Ectodermal cell (in vitro differentiated cells): ENCODE data around the gene GMDS.

ENCODE experiments used
- H3K27ac ChIP-seq: 2 replicates; pipeline ENCODE4 v1.7.0; 2013; ENCODE audit warnings: mild to moderate bottlenecking, low read depth, low read length; ENCODE audit not compliant: insufficient read depth, poor library complexity, severe bottlenecking
- H3K27me3 ChIP-seq: 2 replicates; pipeline ENCODE4 v1.7.0; 2013; ENCODE audit warnings: mild to moderate bottlenecking, low read length; ENCODE audit not compliant: insufficient read depth, control insufficient read depth, poor library complexity, severe bottlenecking
- H3K36me3 ChIP-seq: one replicate; pipeline ENCODE4 v1.7.0; 2013; ENCODE audit warnings: low read length; ENCODE audit not compliant: control insufficient read depth, insufficient read depth
- H3K4me1 ChIP-seq: one replicate; pipeline ENCODE4 v1.7.0; 2013; ENCODE audit warnings: low read length; ENCODE audit not compliant: control insufficient read depth, insufficient read depth
- H3K4me3 ChIP-seq: 2 replicates; pipeline ENCODE4 v1.7.0; 2013; ENCODE audit warnings: low read depth, low read length, control low read depth; ENCODE audit not compliant: insufficient read depth
- H3K9me3 ChIP-seq: 2 replicates; pipeline ENCODE4 v1.7.0; 2013; ENCODE audit warnings: mild to moderate bottlenecking, low read length, moderate library complexity; ENCODE audit not compliant: control insufficient read depth
- WGBS, 2 experiments: methylation state at CpG; one replicate each; pipeline ENCODE4 v1.1.7; 2013; ENCODE audit warnings: missing lambda C conversion rate in 2 of 2; 5-methylcytosine and 5-hydroxymethylcytosine counted together

The GMDS gene

DNA sequence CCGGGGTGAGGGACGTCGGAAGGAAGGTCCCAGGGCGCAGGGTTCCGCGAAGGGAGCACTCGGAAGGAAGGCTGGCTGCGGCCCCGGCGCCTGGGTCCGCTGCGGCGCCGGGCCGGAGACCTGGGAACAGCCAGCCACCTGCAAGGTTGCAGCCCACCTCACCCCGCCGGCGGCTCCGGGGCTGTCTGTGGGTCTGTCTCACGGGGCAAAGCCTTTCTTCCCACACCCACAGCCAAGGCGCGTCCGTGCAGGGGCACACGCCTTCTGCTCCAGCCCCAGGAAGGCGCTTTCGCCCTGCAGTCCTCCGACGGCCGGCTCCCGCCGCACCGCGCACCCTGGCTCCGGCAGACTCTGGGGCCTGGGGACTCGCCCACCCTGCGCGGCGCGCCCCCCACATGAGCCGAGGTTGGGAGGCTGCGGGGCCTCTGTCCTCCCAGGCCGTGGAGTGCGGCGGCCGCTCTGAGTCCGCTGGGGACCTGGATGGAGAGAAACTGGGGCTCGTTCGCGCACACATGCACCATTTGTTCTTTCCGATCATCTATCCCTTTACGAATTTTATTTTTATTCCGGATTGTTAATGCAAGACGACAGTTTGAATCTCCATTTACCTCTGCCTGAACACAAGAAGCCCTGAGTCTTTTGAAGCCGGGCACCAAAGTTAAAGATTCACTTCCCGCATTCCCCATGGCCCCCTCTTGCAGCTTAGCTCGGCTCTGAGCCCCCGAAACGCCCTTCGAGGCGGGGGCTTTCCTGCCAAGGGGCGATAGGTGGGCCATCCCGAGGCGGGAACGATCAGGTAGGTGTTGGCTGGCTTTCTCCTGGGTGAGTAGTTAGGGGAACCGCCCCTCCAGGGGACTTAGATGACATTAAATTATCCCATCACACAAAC lies 640.2 kb downstream of the GMDS start:
- Histone ChIP-seq H3K36me3 (no peaks in the 10 kb centered on the region), H3K4me1 (peaks cover 23% of the 10 kb centered on the region), H3K4me3 (peak overlapping the region; percentile 29), H3K27me3 (peaks cover 76% of the 10 kb centered on the region), H3K27ac (no peak overlapping the region), H3K9me3 (no peaks in the 10 kb centered on the region)
- WGBS, 2 experiments = 3 to 4% methylated on average over 65 of the region's 65 CpGs

DNA sequence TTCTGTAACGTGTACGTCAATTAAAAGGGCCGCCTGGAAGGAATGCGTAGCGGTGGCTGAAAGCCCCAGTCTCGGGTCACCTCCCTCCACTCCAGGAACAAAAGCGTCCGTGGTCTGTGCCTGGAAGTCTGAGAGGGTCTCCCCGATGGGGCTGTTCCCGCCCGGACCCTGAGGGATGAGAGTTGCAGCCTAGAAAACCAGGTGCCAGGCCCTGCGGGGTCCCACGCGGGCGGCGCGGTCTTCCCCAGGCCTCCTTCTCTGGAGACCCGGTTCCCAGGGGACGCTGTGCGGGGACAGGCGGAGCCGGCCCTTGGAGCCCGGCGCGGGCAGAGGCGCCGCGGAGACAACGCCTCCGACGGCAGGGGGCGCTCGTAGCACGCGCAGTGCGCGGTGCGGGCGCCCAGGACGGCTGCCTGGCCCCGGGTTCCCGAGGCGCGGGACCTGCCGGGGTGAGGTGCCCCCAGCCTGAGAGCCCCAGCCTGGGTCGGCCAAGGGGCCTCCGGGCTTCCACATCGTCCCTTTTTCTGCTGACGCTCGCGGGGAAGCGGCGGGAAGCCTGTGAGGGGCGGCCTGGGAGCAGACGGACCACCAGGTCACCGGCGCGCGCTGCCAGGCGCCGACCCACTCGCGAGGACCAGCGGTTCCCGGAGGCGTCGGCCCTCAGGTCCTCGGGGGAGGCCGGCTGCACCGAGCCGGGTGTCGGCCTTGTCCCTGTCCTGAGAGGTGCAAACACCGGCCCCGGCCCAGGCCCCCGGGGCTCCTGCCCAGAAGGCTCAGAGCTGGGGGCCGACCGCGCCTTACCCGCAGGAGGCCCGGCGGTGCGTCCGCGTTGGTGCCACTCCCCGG lies 641.0 kb downstream of the GMDS start:
- Histone ChIP-seq H3K36me3 (no peaks in the 10 kb centered on the region), H3K9me3 (no peaks in the 10 kb centered on the region), H3K4me1 (peaks cover 23% of the 10 kb centered on the region), H3K27ac (no peak overlapping the region), H3K27me3 (peaks cover 68% of the 10 kb centered on the region), H3K4me3 (peak overlapping the region; percentile 29)
- WGBS, 2 experiments = 1 to 2% methylated on average over 85 of the region's 85 CpGs

DNA sequence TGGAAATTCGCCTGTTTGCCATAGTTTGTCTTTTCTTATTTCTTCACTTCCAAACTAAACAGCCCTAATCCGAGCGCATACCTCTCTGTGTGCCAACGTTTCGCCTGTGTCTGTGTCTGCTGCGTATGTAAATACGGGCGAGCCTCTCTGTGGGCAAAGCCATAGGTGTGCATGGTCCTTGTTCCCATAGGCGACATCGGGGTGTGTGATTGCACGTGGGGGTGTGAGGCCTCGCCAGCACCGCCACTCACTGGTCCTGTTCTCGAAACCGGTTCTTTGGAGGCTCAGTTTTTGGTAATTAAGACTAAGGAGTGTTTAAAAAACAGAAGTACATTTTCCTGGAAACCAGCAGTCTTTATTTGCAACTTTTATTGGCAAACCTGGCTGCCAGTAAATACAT lies 641.7 kb downstream of the GMDS start:
- no peak overlapping the region for H3K27ac ChIP-seq
- WGBS, 2 experiments = 84 to 85% methylated on average over 15 of the region's 15 CpGs
- H3K36me3 ChIP-seq = no peaks in the 10 kb centered on the region
- H3K4me3 ChIP-seq = no peak overlapping the region
- H3K4me1 ChIP-seq = peaks cover 19% of the 10 kb centered on the region
- H3K27me3 ChIP-seq = peaks cover 62% of the 10 kb centered on the region
- H3K9me3 ChIP-seq = no peaks in the 10 kb centered on the region

DNA sequence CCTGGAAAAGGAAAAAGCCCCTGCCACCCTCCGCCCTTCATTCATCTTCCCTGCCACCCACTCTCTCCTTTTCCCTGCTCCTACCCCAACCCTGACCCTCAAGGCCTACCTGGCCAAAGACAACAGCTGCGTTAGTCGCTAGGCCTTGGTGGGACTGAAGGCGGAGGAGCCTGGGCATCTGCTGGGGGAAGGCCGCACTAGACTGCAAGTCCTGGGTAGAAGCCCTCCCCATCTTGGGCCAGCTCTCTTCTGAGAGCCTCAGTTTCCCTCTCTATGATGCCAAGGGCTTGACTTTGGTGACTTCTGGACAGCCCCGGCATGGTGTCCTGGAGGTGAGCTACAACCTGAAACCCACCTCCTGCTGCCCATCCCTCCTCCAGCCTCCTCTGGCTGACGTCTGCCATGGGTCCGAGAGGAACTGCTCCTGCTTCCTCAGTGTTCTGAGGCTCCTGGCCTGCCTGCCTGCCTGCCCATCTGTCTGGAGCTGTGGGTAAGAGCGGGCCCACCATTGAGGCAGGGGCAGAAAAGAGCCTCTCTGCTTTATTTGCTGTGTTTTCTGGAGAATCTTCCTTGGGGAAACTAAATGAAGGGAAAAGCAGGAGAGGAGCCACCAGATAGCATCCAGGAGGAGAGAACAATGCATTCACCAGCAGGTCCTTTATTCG lies 643.2 kb downstream of the GMDS start:
- H3K4me3 ChIP-seq = no peak overlapping the region
- no peak overlapping the region for H3K27ac ChIP-seq
- H3K27me3 ChIP-seq = peaks cover 46% of the 10 kb centered on the region
- peaks cover 13% of the 10 kb centered on the region for H3K4me1 ChIP-seq
- WGBS, 2 experiments = 91 to 92% methylated on average over 10 of the region's 10 CpGs
- H3K36me3 ChIP-seq = no peaks in the 10 kb centered on the region
- no peaks in the 10 kb centered on the region for H3K9me3 ChIP-seq

DNA sequence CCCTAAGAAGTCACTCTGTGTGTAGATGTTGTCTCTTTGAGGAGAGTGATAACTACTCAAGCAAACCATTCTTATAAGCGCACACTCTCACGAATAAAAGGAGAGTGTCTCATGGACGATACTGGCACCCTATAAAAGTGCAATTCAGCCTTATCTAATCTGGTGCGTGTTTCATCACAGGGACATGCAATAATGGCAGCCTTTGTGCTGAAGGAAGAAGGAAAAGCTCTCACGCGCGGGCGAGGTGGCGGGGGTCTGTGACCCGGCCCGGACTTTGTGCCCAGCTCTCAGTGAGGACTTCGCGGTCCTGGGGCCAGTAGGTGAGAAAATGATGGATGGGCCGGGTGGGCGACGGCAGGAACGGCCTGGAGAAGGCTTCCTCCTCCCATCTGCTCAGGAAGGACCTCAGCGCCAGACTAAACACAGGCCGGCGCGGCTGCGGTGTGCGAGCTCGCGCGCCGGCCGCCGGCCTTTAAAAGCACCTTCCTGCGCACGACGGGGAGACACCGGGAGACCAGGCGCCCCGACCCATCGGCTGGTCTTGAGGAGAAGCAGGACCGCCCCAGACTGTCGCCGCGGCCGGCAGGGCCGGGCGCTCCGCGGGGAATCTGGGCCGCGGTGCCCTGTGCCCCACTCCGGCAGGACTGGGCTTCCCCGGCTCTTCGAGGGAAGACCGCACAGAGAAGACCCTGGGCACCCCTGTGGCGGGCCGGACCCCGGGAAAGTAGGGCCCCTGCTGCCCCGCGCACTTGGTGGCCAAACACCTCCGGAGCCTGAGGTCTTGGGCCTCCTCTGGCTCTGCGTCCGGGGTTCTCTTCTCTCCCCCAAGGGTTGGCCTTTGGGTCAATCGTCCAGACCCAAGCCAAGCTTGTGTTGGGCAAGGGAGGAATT lies 644.0 kb downstream of the GMDS start:
- Histone ChIP-seq H3K27ac (no peak overlapping the region), H3K4me1 (peaks cover 15% of the 10 kb centered on the region), H3K9me3 (no peaks in the 10 kb centered on the region), H3K27me3 (peaks cover 38% of the 10 kb centered on the region), H3K4me3 (no peak overlapping the region), H3K36me3 (no peaks in the 10 kb centered on the region)
- WGBS, 2 experiments = 93 to 95% methylated on average over 60 of the region's 60 CpGs

DNA sequence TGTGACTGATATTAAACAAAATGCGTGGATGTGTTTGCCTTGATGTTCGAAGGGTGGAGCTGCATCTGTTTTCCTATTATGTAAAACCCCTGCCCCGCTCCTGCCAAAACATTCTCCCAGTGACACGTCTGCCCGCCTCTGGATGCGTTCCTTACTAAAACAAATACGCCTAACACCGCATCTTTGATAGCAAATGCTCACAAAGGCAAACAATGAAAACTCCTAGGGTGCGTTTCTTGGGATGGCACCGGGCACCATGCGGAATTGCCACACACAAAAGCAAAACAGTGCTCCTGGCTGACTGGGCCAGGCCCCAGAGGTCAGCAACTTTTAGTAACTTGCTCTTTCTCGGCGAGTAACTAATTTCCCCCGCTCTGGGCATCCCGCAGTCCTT lies 644.6 kb downstream of the GMDS start:
- no peak overlapping the region for H3K4me3 ChIP-seq
- WGBS, 2 experiments = 90 to 91% methylated on average over 15 of the region's 15 CpGs
- H3K36me3 ChIP-seq = no peaks in the 10 kb centered on the region
- peaks cover 13% of the 10 kb centered on the region for H3K4me1 ChIP-seq
- no peak overlapping the region for H3K27ac ChIP-seq
- H3K9me3 ChIP-seq = no peaks in the 10 kb centered on the region
- peaks cover 36% of the 10 kb centered on the region for H3K27me3 ChIP-seq

DNA sequence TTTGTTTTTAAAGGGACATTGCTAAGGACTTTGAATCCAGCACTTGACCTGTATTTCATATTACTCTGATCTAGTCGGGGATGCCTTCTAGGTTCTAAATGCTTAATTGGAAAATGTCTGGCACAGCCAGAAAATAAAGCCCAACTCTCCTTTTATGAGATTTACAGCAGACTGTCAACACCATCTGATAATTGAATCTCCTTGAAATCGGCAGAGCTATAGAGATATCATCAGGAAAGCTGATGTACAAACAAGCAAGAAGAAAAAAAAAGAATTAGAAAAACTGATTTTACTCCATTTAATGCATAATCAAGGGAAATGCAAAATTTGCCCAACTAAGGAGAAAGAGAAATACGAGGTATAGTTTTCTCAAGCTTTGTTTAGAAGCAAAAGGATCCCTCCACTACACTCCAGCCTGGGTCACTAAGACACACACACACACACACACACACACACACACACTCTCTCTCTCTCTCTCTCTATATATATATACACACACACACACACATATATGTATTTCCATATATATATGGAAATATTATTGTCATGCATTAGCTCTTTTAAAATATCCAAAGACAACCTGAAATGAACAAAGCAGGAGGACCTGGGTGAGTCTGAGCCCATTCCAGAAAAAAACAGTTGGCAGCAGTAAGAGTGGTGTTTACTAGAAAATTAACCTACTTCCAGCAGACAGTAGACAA lies 645.2 kb downstream of the GMDS start:
- Histone ChIP-seq H3K4me1 (peaks cover 13% of the 10 kb centered on the region), H3K36me3 (no peaks in the 10 kb centered on the region), H3K27ac (no peak overlapping the region), H3K4me3 (no peak overlapping the region), H3K27me3 (peaks cover 36% of the 10 kb centered on the region), H3K9me3 (no peaks in the 10 kb centered on the region)
- WGBS, 2 experiments = 90 to 98% methylated on average over 2 of the region's 3 CpGs

DNA sequence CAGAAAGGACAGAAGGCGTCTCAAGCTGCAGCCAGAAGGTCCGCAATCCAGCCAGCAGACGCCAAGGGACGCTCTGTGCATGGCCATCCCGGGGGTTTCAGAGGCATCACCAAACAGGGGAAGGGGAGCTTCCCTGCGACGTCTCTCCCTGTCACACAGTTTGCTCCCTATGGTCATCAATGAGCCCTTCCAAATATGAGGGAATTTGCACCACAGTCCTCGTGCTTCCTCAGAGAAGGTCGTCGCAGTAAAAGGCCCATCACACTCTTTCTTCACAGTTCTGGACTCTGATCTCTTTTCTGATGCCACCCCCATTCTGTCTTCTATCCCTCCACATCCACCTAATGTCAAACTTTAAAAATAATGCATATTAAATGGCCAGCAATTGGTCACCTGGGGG lies 645.9 kb downstream of the GMDS start:
- Histone ChIP-seq H3K27ac (no peak overlapping the region), H3K9me3 (no peaks in the 10 kb centered on the region), H3K36me3 (no peaks in the 10 kb centered on the region), H3K27me3 (peaks cover 29% of the 10 kb centered on the region), H3K4me3 (no peak overlapping the region), H3K4me1 (peaks cover 13% of the 10 kb centered on the region)
- WGBS, 2 experiments = 83 to 86% methylated on average over 10 of the region's 10 CpGs

DNA sequence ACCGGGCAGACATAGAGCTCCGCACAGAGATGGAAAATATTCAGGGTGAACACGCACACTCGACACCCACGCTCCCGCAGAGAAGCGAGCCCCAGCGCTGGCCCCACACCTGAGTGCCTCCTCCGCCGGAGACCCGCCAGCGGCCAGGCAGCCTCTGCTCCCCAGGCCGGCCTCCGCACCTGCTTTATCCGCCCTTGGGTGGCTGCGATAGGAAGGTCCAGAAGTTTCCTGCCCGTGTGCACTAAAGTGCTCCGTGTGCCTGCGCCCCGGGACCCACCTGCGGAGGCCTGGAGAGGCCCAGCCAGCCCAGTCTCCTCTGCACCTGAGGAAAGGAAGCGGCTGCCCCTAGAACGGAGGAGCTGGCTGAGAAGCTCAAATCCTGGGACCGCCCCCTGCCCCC lies 646.5 kb downstream of the GMDS start:
- WGBS, 2 experiments = 94% methylated on average over 24 of the region's 24 CpGs
- no peak overlapping the region for H3K4me3 ChIP-seq
- H3K27ac ChIP-seq = no peak overlapping the region
- H3K9me3 ChIP-seq = no peaks in the 10 kb centered on the region
- H3K27me3 ChIP-seq = peaks cover 29% of the 10 kb centered on the region
- no peaks in the 10 kb centered on the region for H3K36me3 ChIP-seq
- peaks cover 13% of the 10 kb centered on the region for H3K4me1 ChIP-seq
